PC-3 (cell line): ENCODE data around the gene NUP93. TPM values are rescaled to one million over a fixed set of nuclear protein-coding genes. Genes with fewer than 3 reads are reported as not detected.

ENCODE experiments used
- ATAC-seq: fragments of 200-7000 bp; cut with Tn5 transposase; 2 replicates; pipeline ENCODE4 v1.9.1; 2020; ENCODE audit warnings: mild to moderate bottlenecking, moderate library complexity
- BruUV-seq: library from RNA; stranded (reverse); fragments of 400-500 nt; replicated peaks from 2 replicates; lab custom pipeline; 2021; lab: Mats Ljungman, UMichigan
- CTCF ChIA-PET: fragments of 300-600 bp; sonication (Branson Sonifier 250); formaldehyde crosslinking; loops from one replicate; lab custom pipeline; 2022; ENCODE audit warnings: antibody characterized with exemption; lab: Charles Lee
- POLR2A ChIA-PET: fragments of 300-600 bp; sonication (Branson Sonifier 250); formaldehyde crosslinking; loops from one replicate; lab custom pipeline; 2022; ENCODE audit warnings: antibody characterized with exemption; ENCODE audit not compliant: unreplicated experiment; lab: Charles Lee
- DNase-seq: peaks from one replicate; pipeline ENCODE4 v3.0.0-alpha.2; 2015
- H2AFZ ChIP-seq: fragments of 300-600 bp; sonication (generic); 2 replicates; pipeline ENCODE4 v1.6.0; 2016; ENCODE audit warnings: antibody characterized with exemption, low read length
- H3F3A ChIP-seq: fragments of 300-600 bp; sonication (generic); one replicate; pipeline ENCODE4 v1.6.0; 2017; ENCODE audit warnings: antibody characterized with exemption, low read length, control low read depth, mild to moderate bottlenecking; ENCODE audit not compliant: unreplicated experiment
- H3K27ac ChIP-seq: fragments of 300-600 bp; sonication (generic); 2 replicates; pipeline ENCODE4 v1.5.1; 2016; ENCODE audit warnings: mild to moderate bottlenecking, low read length
- H3K27me3 ChIP-seq: fragments of 300-600 bp; sonication (generic); 2 replicates; pipeline ENCODE4 v1.6.1; 2016; ENCODE audit warnings: low read length, mixed read lengths
- H3K36me3 ChIP-seq: fragments of 300-600 bp; sonication (generic); 2 replicates; pipeline ENCODE4 v1.6.1; 2016; ENCODE audit warnings: low read depth, mixed run types, low read length, mixed read lengths
- H3K4me1 ChIP-seq: fragments of 300-600 bp; sonication (generic); 2 replicates; pipeline ENCODE4 v1.5.1; 2016; ENCODE audit warnings: low read length; ENCODE audit not compliant: insufficient read depth
- H3K4me2 ChIP-seq: fragments of 300-600 bp; sonication (generic); 2 replicates; pipeline ENCODE4 v1.6.0; 2016; ENCODE audit warnings: low read length
- H3K4me3 ChIP-seq: fragments of 300-600 bp; sonication (generic); 2 replicates; pipeline ENCODE4 v1.5.1; 2016; ENCODE audit warnings: mild to moderate bottlenecking, low read length, mixed read lengths
- H3K79me2 ChIP-seq: fragments of 300-600 bp; sonication (generic); 2 replicates; pipeline ENCODE4 v1.6.1; 2017; ENCODE audit warnings: low read length, mixed read lengths
- H3K9ac ChIP-seq: fragments of 300-600 bp; sonication (generic); 2 replicates; pipeline ENCODE4 v1.6.0; 2016; ENCODE audit warnings: mild to moderate bottlenecking, low read length
- H3K9me2 ChIP-seq: fragments of 300-600 bp; sonication (generic); replicated peaks from 2 replicates; pipeline ENCODE4 v1.6.1; 2016; ENCODE audit warnings: mixed run types, low read length, mixed read lengths
- H3K9me3 ChIP-seq: fragments of 300-600 bp; sonication (generic); 2 replicates; pipeline ENCODE4 v1.6.1; 2016; ENCODE audit warnings: low read length, mixed read lengths
- H4K20me1 ChIP-seq: fragments of 300-600 bp; sonication (generic); 2 replicates; pipeline ENCODE4 v1.6.1; 2016; ENCODE audit warnings: low read length, mixed read lengths
- EZH2 ChIP-seq: fragments of 300-600 bp; sonication (generic); IDR thresholded peaks from one replicate; pipeline ENCODE4 v1.6.1; 2017; ENCODE audit warnings: antibody characterized with exemption, mild to moderate bottlenecking, low read length; ENCODE audit not compliant: unreplicated experiment
- EZH2phosphoT487 ChIP-seq: fragments of 300-600 bp; sonication (generic); IDR thresholded peaks from 2 replicates; pipeline ENCODE4 v1.6.1; 2018; ENCODE audit warnings: mild to moderate bottlenecking, antibody characterized with exemption, low read length, borderline replicate concordance
- intact Hi-C: fragments of 100-400 bp; cut with micrococcal nuclease; formaldehyde crosslinking; loops from 2 replicates; pipeline ENCODE4 v1.9.0; 2023
- total RNA-seq: library from RNA; depleted of rRNA; stranded (reverse); fragments of >200 nt; gene quantifications from 2 replicates; pipeline ENCODE4 v1.2.3, GENCODE V29; 2014
- TF ChIP-seq, protein P1 (sequence below): fragments of 300-600 bp; sonication (generic); conservative IDR thresholded peaks from 2 replicates; pipeline ENCODE4 v1.5.1; 2017; ENCODE audit warnings: antibody characterized with exemption, low read depth, mild to moderate bottlenecking, low read length

NUP93 gene
- total RNA-seq, 1 experiment from 2014 or later, result 98.6 TPM

DNA sequence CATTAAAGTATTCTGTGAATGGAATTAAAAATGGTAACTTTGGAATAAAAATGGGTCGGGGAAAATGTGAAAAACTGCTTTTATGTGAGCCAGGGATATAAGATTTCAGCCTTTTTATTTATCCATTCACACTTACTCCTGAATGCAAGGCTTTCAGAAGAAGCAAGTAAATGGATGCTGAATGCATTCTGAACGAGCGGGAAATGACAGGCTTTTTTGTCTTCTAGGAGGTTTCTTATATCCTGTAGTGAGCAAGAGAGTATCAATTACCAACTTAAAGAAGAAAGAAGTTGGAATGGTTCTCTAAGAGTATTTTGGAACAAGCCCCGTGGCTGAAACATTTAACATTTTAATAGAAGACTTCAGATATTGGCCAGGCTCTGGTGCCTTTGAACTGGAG is 36.0 kb downstream of the NUP93 start:
- no peaks in the 10 kb centered on the region for H3F3A ChIP-seq
- no peak overlapping the region for H3K9ac ChIP-seq
- no peak for ATAC-seq
- H3K79me2 ChIP-seq, result peaks cover 10% of the 10 kb centered on the region; the same call in 1 of the 2 replicates
- H3K27me3 ChIP-seq, result no peaks in the 10 kb centered on the region
- ChIA-PET CTCF (no interaction called here), POLR2A (no interaction called here)
- no TSS peak for BruUV-seq
- H3K4me2 ChIP-seq, result no peak overlapping the region
- no peak overlapping the region for H3K4me3 ChIP-seq
- no peak overlapping the region for H3K27ac ChIP-seq
- intact Hi-C loops, result no loop called here
- H3K4me1 ChIP-seq, result no peaks in the 10 kb centered on the region
- peaks cover 15% of the 10 kb centered on the region; the same call in 1 of the 2 replicates for H3K36me3 ChIP-seq
- no peaks in the 10 kb centered on the region for H4K20me1 ChIP-seq
- no peak for DNase-seq
- H3K9me3 ChIP-seq, result no peaks in the 10 kb centered on the region
- H2AFZ ChIP-seq, result no peak overlapping the region
- no peaks in the 10 kb centered on the region for H3K9me2 ChIP-seq
- TF ChIP-seq, protein P1, sequence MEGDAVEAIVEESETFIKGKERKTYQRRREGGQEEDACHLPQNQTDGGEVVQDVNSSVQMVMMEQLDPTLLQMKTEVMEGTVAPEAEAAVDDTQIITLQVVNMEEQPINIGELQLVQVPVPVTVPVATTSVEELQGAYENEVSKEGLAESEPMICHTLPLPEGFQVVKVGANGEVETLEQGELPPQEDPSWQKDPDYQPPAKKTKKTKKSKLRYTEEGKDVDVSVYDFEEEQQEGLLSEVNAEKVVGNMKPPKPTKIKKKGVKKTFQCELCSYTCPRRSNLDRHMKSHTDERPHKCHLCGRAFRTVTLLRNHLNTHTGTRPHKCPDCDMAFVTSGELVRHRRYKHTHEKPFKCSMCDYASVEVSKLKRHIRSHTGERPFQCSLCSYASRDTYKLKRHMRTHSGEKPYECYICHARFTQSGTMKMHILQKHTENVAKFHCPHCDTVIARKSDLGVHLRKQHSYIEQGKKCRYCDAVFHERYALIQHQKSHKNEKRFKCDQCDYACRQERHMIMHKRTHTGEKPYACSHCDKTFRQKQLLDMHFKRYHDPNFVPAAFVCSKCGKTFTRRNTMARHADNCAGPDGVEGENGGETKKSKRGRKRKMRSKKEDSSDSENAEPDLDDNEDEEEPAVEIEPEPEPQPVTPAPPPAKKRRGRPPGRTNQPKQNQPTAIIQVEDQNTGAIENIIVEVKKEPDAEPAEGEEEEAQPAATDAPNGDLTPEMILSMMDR, result no peak
- TF ChIP-seq EZH2phosphoT487, result no peak
- no peak for TF ChIP-seq EZH2

- H3K36me3 ChIP-seq, result peaks cover 8% of the 10 kb centered on the region; the same call in 1 of the 2 replicates
- POLR2A ChIA-PET, result no interaction called here
- H3K4me3 ChIP-seq, result no peak overlapping the region
- TF ChIP-seq EZH2phosphoT487, result no peak
- TF ChIP-seq, protein P1, result no peak
- no peak for TF ChIP-seq EZH2
- DNase-seq (no peak), ATAC-seq (no peak)
- H3F3A ChIP-seq, result no peaks in the 10 kb centered on the region
- H3K9me2 ChIP-seq, result no peaks in the 10 kb centered on the region
- no peaks in the 10 kb centered on the region for H3K27me3 ChIP-seq
- intact Hi-C loops, result no loop called here
- no peak overlapping the region for H2AFZ ChIP-seq
- H3K79me2 ChIP-seq, result peaks cover 15% of the 10 kb centered on the region
- CTCF ChIA-PET, result no interaction called here
- no peaks in the 10 kb centered on the region for H4K20me1 ChIP-seq
- no peaks in the 10 kb centered on the region for H3K4me1 ChIP-seq
- no peak overlapping the region for H3K4me2 ChIP-seq
- H3K9me3 ChIP-seq, result no peaks in the 10 kb centered on the region
- H3K9ac ChIP-seq, result no peak overlapping the region
- no TSS peak for BruUV-seq
- no peak overlapping the region for H3K27ac ChIP-seq
Measured at GRCh38 chr16:56767024-56767423, 37.1 kb downstream of the NUP93 start.

DNA sequence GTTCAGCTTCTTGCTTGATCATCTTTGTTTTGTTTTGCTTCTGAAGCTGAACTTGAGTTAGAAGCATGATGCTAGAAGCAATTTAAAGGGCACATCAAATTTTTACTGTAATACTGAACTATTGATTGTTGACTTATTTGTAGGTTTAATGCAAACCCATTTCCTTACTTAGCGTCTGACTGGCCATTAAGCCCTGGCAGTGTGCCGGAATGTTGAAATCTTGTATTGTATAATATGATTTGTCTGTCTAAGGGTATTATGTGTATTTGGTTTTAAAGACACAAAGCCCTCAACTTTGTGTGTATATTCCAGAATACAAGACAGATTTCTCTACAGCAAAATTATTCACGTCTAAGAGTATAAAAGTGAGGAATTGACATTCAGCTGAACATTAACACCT is 39.7 kb downstream of the NUP93 start:
- Histone ChIP-seq H3F3A (no peaks in the 10 kb centered on the region), H2AFZ (no peak overlapping the region), H3K9me3 (no peaks in the 10 kb centered on the region), H3K27me3 (no peaks in the 10 kb centered on the region), H3K9ac (no peak overlapping the region), H3K36me3 (no peaks in the 10 kb centered on the region), H3K9me2 (no peaks in the 10 kb centered on the region), H3K79me2 (peaks cover 37% of the 10 kb centered on the region), H3K4me3 (no peak overlapping the region), H3K4me1 (no peaks in the 10 kb centered on the region), H3K27ac (no peak overlapping the region), H3K4me2 (no peak overlapping the region), H4K20me1 (no peaks in the 10 kb centered on the region)
- DNase-seq (no peak), ATAC-seq (no peak)
- CTCF ChIA-PET, result no interaction called here
- no TSS peak for BruUV-seq
- intact Hi-C loops, result no loop called here
- TF ChIP-seq EZH2, result no peak
- TF ChIP-seq EZH2phosphoT487, result no peak
- TF ChIP-seq, protein P1, result no peak
- POLR2A ChIA-PET, result no interaction called here
